Smooth muscle cell (in vitro differentiated cells): ENCODE results near the gene NOL4L. TPM values are rescaled to one million over a fixed set of nuclear protein-coding genes. Genes with fewer than 3 reads are reported as not detected.

Source experiments
- DNase-seq: peaks from one replicate; lab custom pipeline; 2025; ENCODE audit not compliant: unreplicated experiment; lab: John Stamatoyannopoulos, UW
- H2AFZ ChIP-seq: fragments of 200-600 bp; sonication (generic); 2 replicates; pipeline ENCODE4 v1.6.0; 2016; ENCODE audit warnings: antibody characterized with exemption, low read depth, mild to moderate bottlenecking
- H3F3A ChIP-seq: fragments of 200-600 bp; sonication (generic); 2 replicates; pipeline ENCODE4 v1.6.0; 2017; ENCODE audit warnings: antibody characterized with exemption, low read depth
- H3K27ac ChIP-seq: fragments of 200-600 bp; sonication (generic); 2 replicates; pipeline ENCODE4 v1.5.1; 2016; ENCODE audit warnings: low read depth, mild to moderate bottlenecking
- H3K27me3 ChIP-seq: fragments of 200-600 bp; sonication (generic); 2 replicates; pipeline ENCODE4 v1.6.1; 2016; ENCODE audit warnings: low read depth, mild to moderate bottlenecking
- H3K36me3 ChIP-seq: fragments of 200-600 bp; sonication (generic); 2 replicates; pipeline ENCODE4 v1.5.1; 2016; ENCODE audit warnings: low read depth
- H3K4me1 ChIP-seq: fragments of 200-600 bp; sonication (generic); 2 replicates; pipeline ENCODE4 v1.5.1; 2016; ENCODE audit warnings: low read depth
- H3K4me2 ChIP-seq: fragments of 200-600 bp; sonication (generic); 2 replicates; pipeline ENCODE4 v1.6.0; 2016; ENCODE audit warnings: mild to moderate bottlenecking
- H3K4me3 ChIP-seq: fragments of 200-600 bp; sonication (generic); 2 replicates; pipeline ENCODE4 v1.5.1; 2016; ENCODE audit warnings: mild to moderate bottlenecking
- H3K79me2 ChIP-seq: fragments of 200-600 bp; sonication (generic); 2 replicates; pipeline ENCODE4 v1.6.0; 2016; ENCODE audit warnings: low read depth, mild to moderate bottlenecking
- H3K9ac ChIP-seq: fragments of 200-600 bp; sonication (generic); 2 replicates; pipeline ENCODE4 v1.6.0; 2016; ENCODE audit warnings: low read depth
- H3K9me3 ChIP-seq: fragments of 200-600 bp; sonication (generic); replicated peaks from 2 replicates; pipeline ENCODE4 v1.5.1; 2016; ENCODE audit warnings: low read depth
- H4K20me1 ChIP-seq: fragments of 200-600 bp; sonication (generic); 2 replicates; pipeline ENCODE4 v1.6.0; 2016; ENCODE audit warnings: low read depth
- CTCF ChIP-seq: fragments of 200-600 bp; sonication (generic); IDR thresholded peaks from 2 replicates; pipeline ENCODE4 v1.5.1; 2017; ENCODE audit warnings: borderline replicate concordance, mild to moderate bottlenecking, antibody characterized with exemption; ENCODE audit not compliant: insufficient read depth, poor library complexity, severe bottlenecking
- WGBS: methylation state at CpG from one replicate; pipeline ENCODE4 v1.1.7; 2016; ENCODE audit warnings: low lambda C conversion rate; 5-methylcytosine and 5-hydroxymethylcytosine counted together
- polyA plus RNA-seq: library from polyadenylated mRNA; unstranded; fragments of >200 nt; fragmentation: Nextera tagmentation; extraction: Ambion mirVana; gene quantifications from 2 replicates; pipeline ENCODE4 v1.2.1, GENCODE V29; 2016
- total RNA-seq: library from RNA; depleted of rRNA; stranded (reverse); fragments of >200 nt; gene quantifications from 2 replicates; pipeline ENCODE4 v1.2.3, GENCODE V29; 2014

Gene NOL4L
- total and polyA plus RNA-seq, 2 experiments from 2014 or later, result 26.0 to 26.2 TPM

DNA sequence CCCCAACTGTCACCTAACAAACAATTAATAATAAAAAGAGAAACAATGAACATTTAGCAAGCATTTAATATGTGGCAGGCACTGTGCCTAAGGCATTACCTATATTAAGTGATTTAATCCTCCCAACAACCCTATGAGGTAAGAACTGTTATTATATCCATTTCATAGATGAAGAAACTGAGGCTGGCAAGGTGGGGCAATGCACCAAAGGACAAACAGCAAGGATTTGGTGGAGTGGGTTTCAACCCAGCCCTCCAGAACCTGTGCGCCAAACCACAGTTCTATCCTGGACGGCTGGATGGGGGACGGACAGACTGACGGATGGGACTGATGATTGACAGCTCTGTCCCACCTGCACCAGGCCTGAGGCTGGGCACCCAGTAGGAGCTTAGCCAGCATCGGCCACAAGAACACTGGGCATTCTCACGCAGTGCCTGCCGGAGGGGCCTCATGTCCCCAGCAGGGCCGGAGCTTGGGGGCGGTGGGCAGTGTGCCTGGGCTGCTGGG, 24.6 kb downstream of the NOL4L start:
- TF ChIP-seq CTCF, result no peak
- no peaks in the 10 kb centered on the region for H3K9me3 ChIP-seq
- H3K36me3 ChIP-seq, result no peaks in the 10 kb centered on the region
- no peaks in the 10 kb centered on the region for H3K27me3 ChIP-seq
- H3K4me3 ChIP-seq, result no peak overlapping the region
- H3K79me2 ChIP-seq, result no peaks in the 10 kb centered on the region
- H3F3A ChIP-seq, result no peaks in the 10 kb centered on the region
- WGBS, result 90% methylated on average over 9 of the region's 9 CpGs
- peaks cover 18% of the 10 kb centered on the region for H3K4me1 ChIP-seq
- no peaks in the 10 kb centered on the region for H4K20me1 ChIP-seq
- no peak overlapping the region for H3K4me2 ChIP-seq
- no peak overlapping the region for H3K27ac ChIP-seq
- H3K9ac ChIP-seq, result no peak overlapping the region
- no peak for DNase-seq
- no peak overlapping the region for H2AFZ ChIP-seq

- no peak overlapping the region for H2AFZ ChIP-seq
Observed at GRCh38 chr20:32559753-32560380, 25.3 kb downstream of the NOL4L start.

DNA sequence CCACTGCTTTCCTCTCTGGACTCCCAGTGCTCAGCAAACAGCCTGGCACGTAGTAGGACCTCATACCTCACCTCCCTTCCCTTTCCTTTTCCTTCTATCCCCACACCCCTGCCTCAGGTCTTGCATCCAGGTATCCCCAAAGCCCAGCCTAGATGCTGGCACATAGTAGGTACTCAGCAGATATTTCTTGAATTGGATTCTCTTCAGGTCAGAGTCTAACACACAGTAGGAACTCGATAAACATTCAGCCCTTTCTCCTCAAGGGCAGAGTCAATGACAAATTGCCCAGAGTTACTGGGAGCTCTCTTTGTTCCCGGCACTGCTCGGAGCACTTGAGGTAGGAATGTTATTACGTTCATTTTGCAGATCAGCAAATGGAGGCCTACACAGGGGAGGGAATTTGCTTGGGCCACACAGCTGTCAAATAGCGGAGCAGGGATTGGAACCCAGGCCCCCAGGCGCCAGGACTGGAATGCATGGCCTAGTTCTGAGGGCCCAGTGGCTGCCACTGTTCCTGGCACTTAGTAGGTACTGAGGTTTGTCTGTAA, 25.9 kb downstream of the NOL4L start:
- Histone ChIP-seq H3K36me3 (no peaks in the 10 kb centered on the region), H3K4me2 (no peak overlapping the region), H3K4me1 (peaks cover 18% of the 10 kb centered on the region), H2AFZ (no peak overlapping the region), H4K20me1 (no peaks in the 10 kb centered on the region), H3K79me2 (no peaks in the 10 kb centered on the region), H3K27ac (no peak overlapping the region), H3K9me3 (no peaks in the 10 kb centered on the region), H3K9ac (no peak overlapping the region), H3K4me3 (no peak overlapping the region), H3K27me3 (no peaks in the 10 kb centered on the region), H3F3A (no peaks in the 10 kb centered on the region)
- WGBS, result 95% methylated on average over 7 of the region's 7 CpGs
- no peak for TF ChIP-seq CTCF
- DNase-seq, result no peak

More at GRCh38 chr20:32559753-32560380, 25.3 kb downstream of the NOL4L start:
- peaks cover 18% of the 10 kb centered on the region for H3K4me1 ChIP-seq
- no peak overlapping the region for H3K27ac ChIP-seq
- WGBS, result 82% methylated on average over 21 of the region's 21 CpGs
- no peak for TF ChIP-seq CTCF
- H3K4me2 ChIP-seq, result no peak overlapping the region
- H3K4me3 ChIP-seq, result no peak overlapping the region
- no peak overlapping the region for H3K9ac ChIP-seq
- no peaks in the 10 kb centered on the region for H3K27me3 ChIP-seq
- H4K20me1 ChIP-seq, result no peaks in the 10 kb centered on the region
- no peaks in the 10 kb centered on the region for H3F3A ChIP-seq
- no peaks in the 10 kb centered on the region for H3K36me3 ChIP-seq
- no peak for DNase-seq
- no peaks in the 10 kb centered on the region for H3K9me3 ChIP-seq
- no peaks in the 10 kb centered on the region for H3K79me2 ChIP-seq
